GM19372 (cell line): ENCODE measurements around the gene HHIPL2.
"Not testable (repeated sequence)": the region's sequence is repeated elsewhere in the genome, so short reads cannot be mapped to it uniquely, and the experiment has no call there.

Source experiments
- ATAC-seq: cut with Tn5 transposase; IDR thresholded peaks from one replicate; pipeline ENCODE4 v1.9.1; 2021; ENCODE audit warnings: mild to moderate bottlenecking, low read depth, moderate library complexity; ENCODE audit not compliant: unreplicated experiment

Gene HHIPL2

GRCh38 chr1:222543817-222544216 lies 4.1 kb downstream of the HHIPL2 start:
- no peak for ATAC-seq

- no peak for ATAC-seq
Measured at GRCh38 chr1:222540598-222540995, 7.3 kb downstream of the HHIPL2 start.

GRCh38 chr1:222539951-222540597 lies 7.8 kb downstream of the HHIPL2 start:
- ATAC-seq = no peak

- no peak for ATAC-seq
Measured at GRCh38 chr1:222535455-222535854, 12.4 kb downstream of the HHIPL2 start.

- no peak for ATAC-seq
Measured at GRCh38 chr1:222530852-222531251, 17.1 kb downstream of the HHIPL2 start.

- ATAC-seq = no peak
Measured at GRCh38 chr1:222529916-222530315, 18.0 kb downstream of the HHIPL2 start.

- no peak for ATAC-seq
Measured at GRCh38 chr1:222529181-222529580, 18.7 kb downstream of the HHIPL2 start.

- no peak for ATAC-seq
Measured at GRCh38 chr1:222525951-222526350, 22.0 kb downstream of the HHIPL2 start.

- no peak for ATAC-seq
Measured at GRCh38 chr1:222523852-222524251, 24.1 kb downstream of the HHIPL2 start.

- ATAC-seq = no peak
Measured at GRCh38 chr1:222522105-222522915, 25.6 kb downstream of the HHIPL2 start.

GRCh38 chr1:222521299-222522104 lies 26.4 kb downstream of the HHIPL2 start:
- no peak for ATAC-seq

GRCh38 chr1:222489496-222489895 lies 58.4 kb downstream of the HHIPL2 start:
- not testable (repeated sequence) for ATAC-seq

GRCh38 chr1:222487774-222488173 lies 60.1 kb downstream of the HHIPL2 start:
- not testable (repeated sequence) for ATAC-seq

- ATAC-seq = not testable (repeated sequence)
Measured at GRCh38 chr1:222484005-222484404, 63.9 kb downstream of the HHIPL2 start.

GRCh38 chr1:222479567-222479966 lies 68.3 kb downstream of the HHIPL2 start:
- ATAC-seq = not testable (repeated sequence)

GRCh38 chr1:222476436-222476835 lies 71.5 kb downstream of the HHIPL2 start:
- not testable (repeated sequence) for ATAC-seq

- ATAC-seq = not testable (repeated sequence)
Measured at GRCh38 chr1:222473717-222474116, 74.2 kb downstream of the HHIPL2 start.

- not testable (repeated sequence) for ATAC-seq
Measured at GRCh38 chr1:222472776-222473540, 74.9 kb downstream of the HHIPL2 start.
